Activated T-helper 17 cell treated with anti-CD3 and anti-CD28 coated beads, Interleukin-2, amount 50 U/mL, for 72 hours (primary cell): Measurements from ENCODE around the gene EPHA3. TPM values are rescaled to one million over a fixed set of nuclear protein-coding genes. Genes with fewer than 3 reads are reported as not detected.

Experiments used
- ATAC-seq: fragments of 150-1000 bp; cut with Tn5 transposase; replicated peaks from 2 replicates; pipeline ENCODE4 v1.10.0; 2021; ENCODE audit warnings: mild to moderate bottlenecking, moderate library complexity
- H3K27ac Mint-ChIP-seq: one replicate; pipeline ENCODE4 v1.8.0; 2022; ENCODE audit warnings: mixed read lengths
- H3K27me3 Mint-ChIP-seq: one replicate; pipeline ENCODE4 v1.8.0; 2022; ENCODE audit warnings: mixed read lengths
- H3K36me3 Mint-ChIP-seq: one replicate; pipeline ENCODE4 v1.8.0; 2022; ENCODE audit warnings: low read depth, mild to moderate bottlenecking, mixed read lengths
- H3K4me1 Mint-ChIP-seq: one replicate; pipeline ENCODE4 v1.8.0; 2022; ENCODE audit warnings: mixed read lengths
- H3K4me3 Mint-ChIP-seq: one replicate; pipeline ENCODE4 v1.8.0; 2022; ENCODE audit warnings: mild to moderate bottlenecking, mixed read lengths
- H3K9me3 Mint-ChIP-seq: one replicate; pipeline ENCODE4 v1.8.0; 2022; ENCODE audit warnings: mixed read lengths
- total RNA-seq, 2 donors: library from RNA; stranded (reverse); gene quantifications; one replicate each; pipeline ENCODE4 v1.2.3, GENCODE V29; 2022

The EPHA3 gene
- total RNA-seq, 2 donors from 2014 or later = 0.11 to 2.1 TPM

GRCh38 chr3:89266074-89266473 is 158.7 kb downstream of the EPHA3 start:
- no peaks in the 10 kb centered on the region for H3K36me3 Mint-ChIP-seq
- no peaks in the 10 kb centered on the region for H3K27me3 Mint-ChIP-seq
- H3K27ac Mint-ChIP-seq = no peak overlapping the region
- H3K4me3 Mint-ChIP-seq = no peak overlapping the region
- H3K4me1 Mint-ChIP-seq = no peaks in the 10 kb centered on the region
- peaks cover 8% of the 10 kb centered on the region for H3K9me3 Mint-ChIP-seq
- ATAC-seq = no peak

- Mint-ChIP-seq H3K4me1 (no peaks in the 10 kb centered on the region), H3K27ac (no peak overlapping the region)
These were observed 160.6 kb downstream of the EPHA3 start for GRCh38 chr3:89268059-89268458.

GRCh38 chr3:89270201-89270600 is 162.8 kb downstream of the EPHA3 start:
- Mint-ChIP-seq H3K9me3 (no peaks in the 10 kb centered on the region), H3K36me3 (no peaks in the 10 kb centered on the region), H3K27ac (no peak overlapping the region), H3K4me1 (no peaks in the 10 kb centered on the region), H3K27me3 (no peaks in the 10 kb centered on the region), H3K4me3 (no peak overlapping the region)
- no peak for ATAC-seq

More at GRCh38 chr3:89268059-89268458, 160.6 kb downstream of the EPHA3 start:
- no peak for ATAC-seq
- Mint-ChIP-seq H3K27me3 (no peaks in the 10 kb centered on the region), H3K36me3 (no peaks in the 10 kb centered on the region), H3K4me3 (no peak overlapping the region), H3K9me3 (peaks cover 7% of the 10 kb centered on the region)

DNA sequence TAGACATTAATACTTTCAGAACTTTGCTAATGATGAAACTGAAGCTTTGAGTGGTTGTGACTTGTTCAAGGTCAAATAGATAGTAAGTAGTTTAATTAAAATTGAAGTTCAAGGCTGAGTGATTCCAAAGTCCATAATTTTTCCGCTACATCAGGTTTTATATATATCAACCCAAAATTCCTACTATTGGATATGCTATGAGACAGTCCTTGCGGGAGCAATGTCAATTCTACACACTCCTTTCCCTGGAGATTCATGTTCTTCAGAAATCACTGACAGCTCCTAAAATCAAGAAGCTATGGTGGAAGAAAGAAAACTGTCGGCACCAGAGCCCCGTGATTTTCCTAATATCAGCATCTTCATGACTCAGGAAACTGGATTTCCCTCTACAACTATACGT is 167.6 kb downstream of the EPHA3 start:
- no peaks in the 10 kb centered on the region for H3K27me3 Mint-ChIP-seq
- no peak overlapping the region for H3K4me3 Mint-ChIP-seq
- H3K27ac Mint-ChIP-seq = no peak overlapping the region
- ATAC-seq = no peak
- H3K36me3 Mint-ChIP-seq = no peaks in the 10 kb centered on the region
- H3K9me3 Mint-ChIP-seq = no peaks in the 10 kb centered on the region
- H3K4me1 Mint-ChIP-seq = no peaks in the 10 kb centered on the region

DNA sequence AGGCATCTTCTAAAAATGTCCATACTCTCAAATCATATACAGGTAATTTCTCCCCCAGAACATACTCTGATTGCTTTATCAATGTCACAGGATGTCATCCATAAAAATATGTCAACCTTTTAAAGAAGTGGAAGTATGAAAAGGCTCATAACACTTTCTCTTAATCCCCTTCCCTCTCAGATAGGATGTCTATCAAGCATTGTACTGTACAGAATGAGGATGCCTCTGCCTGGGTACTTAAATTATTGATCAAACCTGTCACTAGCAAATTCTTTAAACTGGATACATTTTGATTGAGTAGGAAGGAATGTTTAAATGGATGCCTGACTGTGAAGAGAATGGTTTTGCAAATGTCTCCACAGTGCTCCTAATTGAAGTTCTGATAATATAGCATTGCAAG is 168.7 kb downstream of the EPHA3 start:
- no peaks in the 10 kb centered on the region for H3K27me3 Mint-ChIP-seq
- ATAC-seq = no peak
- H3K36me3 Mint-ChIP-seq = no peaks in the 10 kb centered on the region
- H3K27ac Mint-ChIP-seq = no peak overlapping the region
- no peaks in the 10 kb centered on the region for H3K4me1 Mint-ChIP-seq
- H3K9me3 Mint-ChIP-seq = no peaks in the 10 kb centered on the region
- no peak overlapping the region for H3K4me3 Mint-ChIP-seq

DNA sequence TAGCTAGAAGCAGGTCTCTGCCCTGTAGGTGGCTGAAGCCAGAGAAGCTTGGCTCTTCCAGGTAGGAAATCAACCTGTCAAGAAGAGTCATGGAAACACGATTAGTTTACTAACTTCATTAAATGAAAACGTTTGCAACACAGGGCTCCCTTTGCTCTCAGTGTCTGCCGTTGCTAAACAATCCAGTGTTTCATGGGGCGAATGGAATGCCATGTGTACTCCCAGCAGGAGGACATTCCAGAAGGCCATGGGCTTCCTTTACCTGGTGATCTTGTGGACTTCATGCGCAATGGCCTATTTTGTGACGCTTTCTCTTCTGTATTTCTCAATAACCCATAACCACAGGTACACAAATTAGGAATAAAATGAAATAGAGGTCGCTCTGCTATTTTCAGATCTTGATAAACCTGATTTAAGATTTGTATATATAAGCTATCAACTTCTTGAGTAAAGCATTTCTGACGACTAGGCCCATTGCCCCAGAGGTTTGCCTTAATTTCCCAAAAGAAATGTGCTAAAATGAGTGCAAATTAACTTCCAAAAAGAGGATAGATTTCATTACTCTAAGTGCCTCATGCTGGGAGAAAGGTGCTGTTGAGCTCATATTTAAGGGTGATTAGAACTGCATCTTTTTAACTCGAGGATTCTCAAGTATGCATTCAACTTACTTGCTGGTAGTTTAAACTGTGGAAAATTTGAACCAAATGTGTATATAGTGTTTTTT is 171.0 kb downstream of the EPHA3 start:
- no peak overlapping the region for H3K27ac Mint-ChIP-seq
- H3K4me1 Mint-ChIP-seq = no peaks in the 10 kb centered on the region
- H3K36me3 Mint-ChIP-seq = no peaks in the 10 kb centered on the region
- no peak for ATAC-seq
- no peak overlapping the region for H3K4me3 Mint-ChIP-seq
- H3K27me3 Mint-ChIP-seq = no peaks in the 10 kb centered on the region
- H3K9me3 Mint-ChIP-seq = no peaks in the 10 kb centered on the region

DNA sequence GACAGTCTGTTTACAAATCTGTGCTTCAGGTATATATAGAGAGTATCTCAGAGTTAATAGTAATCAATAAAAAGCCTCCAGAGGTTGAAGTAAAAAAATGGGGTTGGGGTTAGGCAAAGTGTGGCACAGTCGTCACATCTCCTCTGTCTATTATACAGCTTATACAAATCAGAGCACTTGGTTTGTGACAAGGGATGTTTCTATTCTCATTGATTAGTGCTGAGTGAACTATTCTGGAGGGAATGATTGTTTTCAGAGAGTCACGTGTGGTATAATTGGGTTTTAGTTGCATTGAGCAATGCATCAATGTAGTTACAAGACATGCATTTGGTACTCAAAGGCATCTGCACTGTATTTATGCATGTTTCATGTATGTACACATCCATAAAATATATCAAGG is 172.9 kb downstream of the EPHA3 start:
- Mint-ChIP-seq H3K27ac (no peak overlapping the region), H3K27me3 (no peaks in the 10 kb centered on the region), H3K9me3 (no peaks in the 10 kb centered on the region), H3K4me3 (no peak overlapping the region), H3K36me3 (no peaks in the 10 kb centered on the region), H3K4me1 (no peaks in the 10 kb centered on the region)
- no peak for ATAC-seq

- Mint-ChIP-seq H3K4me1 (no peaks in the 10 kb centered on the region), H3K4me3 (no peak overlapping the region), H3K27me3 (no peaks in the 10 kb centered on the region), H3K27ac (no peak overlapping the region), H3K9me3 (peaks cover 4% of the 10 kb centered on the region), H3K36me3 (no peaks in the 10 kb centered on the region)
- ATAC-seq = no peak
These were observed 173.5 kb downstream of the EPHA3 start for GRCh38 chr3:89280822-89281365.

DNA sequence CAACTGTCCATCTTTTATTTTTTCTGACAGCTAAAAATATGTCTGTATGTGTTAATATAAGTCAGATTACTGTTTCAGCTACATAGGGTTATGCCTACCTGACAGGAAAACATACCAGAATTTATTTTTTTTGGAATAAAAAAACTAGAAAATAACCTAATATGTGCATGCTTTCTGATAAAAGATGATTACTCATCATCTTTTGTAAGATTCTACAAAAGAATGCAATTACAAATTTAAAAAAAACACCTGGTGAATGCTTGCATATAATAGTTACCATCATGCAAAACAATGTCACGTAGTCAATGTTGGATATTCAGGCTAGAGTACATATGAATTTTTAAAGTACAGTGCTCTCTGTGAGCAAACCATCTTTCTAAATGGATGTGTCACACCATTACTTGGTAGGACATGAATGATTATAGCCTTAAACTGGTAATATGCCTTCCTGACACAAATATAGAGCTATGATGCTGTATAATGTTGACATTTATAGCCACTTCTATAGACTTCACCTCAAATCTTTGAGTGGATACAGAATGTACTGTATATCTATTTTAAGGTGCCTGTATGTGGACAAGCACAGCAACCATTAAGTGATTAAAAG is 180.6 kb downstream of the EPHA3 start:
- Mint-ChIP-seq H3K4me1 (no peaks in the 10 kb centered on the region), H3K36me3 (no peaks in the 10 kb centered on the region), H3K4me3 (no peak overlapping the region), H3K27me3 (no peaks in the 10 kb centered on the region), H3K9me3 (peaks cover 10% of the 10 kb centered on the region), H3K27ac (no peak overlapping the region)
- ATAC-seq = no peak

GRCh38 chr3:89289574-89290190 is 182.3 kb downstream of the EPHA3 start:
- Mint-ChIP-seq H3K36me3 (no peaks in the 10 kb centered on the region), H3K4me3 (no peak overlapping the region), H3K27me3 (no peaks in the 10 kb centered on the region), H3K27ac (no peak overlapping the region), H3K4me1 (no peaks in the 10 kb centered on the region), H3K9me3 (peaks cover 10% of the 10 kb centered on the region)
- no peak for ATAC-seq

DNA sequence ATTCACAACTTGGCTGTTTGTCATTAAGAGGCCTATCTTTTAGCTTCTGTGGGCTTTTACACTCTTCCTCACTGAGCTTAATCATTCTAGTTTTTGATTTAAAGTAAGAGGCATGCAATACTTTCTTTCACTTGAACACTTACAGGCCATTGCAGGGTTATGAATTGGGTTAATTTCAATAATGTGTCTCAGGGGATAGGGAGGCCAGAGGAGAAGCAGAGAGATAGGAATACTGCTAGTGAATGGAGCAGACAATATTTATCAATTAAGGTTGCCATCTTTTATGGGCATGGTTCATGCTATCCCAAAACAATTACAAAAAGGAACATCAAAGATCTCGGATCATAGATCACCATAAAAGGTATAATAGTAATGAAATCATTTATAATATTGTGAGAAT is 189.8 kb downstream of the EPHA3 start:
- ATAC-seq = no peak
- no peaks in the 10 kb centered on the region for H3K4me1 Mint-ChIP-seq

GRCh38 chr3:89300526-89300925 is 193.1 kb downstream of the EPHA3 start:
- Mint-ChIP-seq H3K9me3 (peaks cover 7% of the 10 kb centered on the region), H3K36me3 (no peaks in the 10 kb centered on the region), H3K4me3 (no peak overlapping the region), H3K27ac (no peak overlapping the region), H3K27me3 (no peaks in the 10 kb centered on the region), H3K4me1 (no peaks in the 10 kb centered on the region)
- ATAC-seq = no peak

More for the DNA sequence above, 189.8 kb downstream of the EPHA3 start:
- no peaks in the 10 kb centered on the region for H3K36me3 Mint-ChIP-seq
- H3K27ac Mint-ChIP-seq = no peak overlapping the region
- no peaks in the 10 kb centered on the region for H3K27me3 Mint-ChIP-seq
- peaks cover 4% of the 10 kb centered on the region for H3K9me3 Mint-ChIP-seq
- H3K4me3 Mint-ChIP-seq = no peak overlapping the region

- Mint-ChIP-seq H3K27me3 (no peaks in the 10 kb centered on the region), H3K4me1 (no peaks in the 10 kb centered on the region), H3K36me3 (no peaks in the 10 kb centered on the region), H3K9me3 (peaks cover 7% of the 10 kb centered on the region), H3K4me3 (no peak overlapping the region), H3K27ac (no peak overlapping the region)
- no peak for ATAC-seq
These were observed 193.6 kb downstream of the EPHA3 start for GRCh38 chr3:89300981-89301380.

GRCh38 chr3:89303701-89304100 is 196.3 kb downstream of the EPHA3 start:
- H3K36me3 Mint-ChIP-seq = no peaks in the 10 kb centered on the region
- no peak overlapping the region for H3K27ac Mint-ChIP-seq
- H3K27me3 Mint-ChIP-seq = no peaks in the 10 kb centered on the region
- H3K9me3 Mint-ChIP-seq = peaks cover 7% of the 10 kb centered on the region
- ATAC-seq = no peak
- H3K4me1 Mint-ChIP-seq = no peaks in the 10 kb centered on the region
- H3K4me3 Mint-ChIP-seq = no peak overlapping the region

- Mint-ChIP-seq H3K27me3 (no peaks in the 10 kb centered on the region), H3K36me3 (no peaks in the 10 kb centered on the region), H3K27ac (no peak overlapping the region), H3K4me3 (no peak overlapping the region), H3K9me3 (peaks cover 7% of the 10 kb centered on the region), H3K4me1 (no peaks in the 10 kb centered on the region)
- no peak for ATAC-seq
These were observed 199.1 kb downstream of the EPHA3 start for GRCh38 chr3:89306540-89306939.
